H9 (cell line): Measurements from ENCODE around the gene DDA1. TPM values are rescaled to one million over a fixed set of nuclear protein-coding genes. Genes with fewer than 3 reads are reported as not detected.

Experiments used
- DNase-seq: peaks from one replicate; pipeline ENCODE4 v3.0.0-alpha.2; 2017
- H2AFZ ChIP-seq: one replicate; pipeline ENCODE4 v1.6.1; 2013; ENCODE audit warnings: mild to moderate bottlenecking, low read length, control low read depth, moderate library complexity
- H2AK5ac ChIP-seq: 2 replicates; pipeline ENCODE4 v1.6.1; 2013; ENCODE audit warnings: low read length, control low read depth, mixed read lengths; ENCODE audit not compliant: insufficient read length
- H2BK120ac ChIP-seq: one replicate; pipeline ENCODE4 v1.6.1; 2013; ENCODE audit warnings: low read depth, mild to moderate bottlenecking, low read length, control low read depth, inconsistent platforms; ENCODE audit not compliant: poor library complexity, severe bottlenecking
- H2BK12ac ChIP-seq: 2 replicates; pipeline ENCODE4 v1.6.1; 2013; ENCODE audit warnings: low read length, control low read depth, mixed read lengths, low read depth; ENCODE audit not compliant: insufficient read length
- H2BK15ac ChIP-seq: 2 replicates; pipeline ENCODE4 v1.6.1; 2013; ENCODE audit warnings: low read depth, low read length, control low read depth
- H2BK20ac ChIP-seq: one replicate; pipeline ENCODE4 v1.6.1; 2013; ENCODE audit warnings: low read depth, mild to moderate bottlenecking, low read length, control low read depth, inconsistent platforms; ENCODE audit not compliant: poor library complexity, severe bottlenecking
- H2BK5ac ChIP-seq: 2 replicates; pipeline ENCODE4 v1.6.1; 2013; ENCODE audit warnings: low read length, control low read depth, mixed read lengths; ENCODE audit not compliant: insufficient read length
- H3K14ac ChIP-seq: 2 replicates; pipeline ENCODE4 v1.6.1; 2013; ENCODE audit warnings: low read length, control low read depth; ENCODE audit not compliant: insufficient read depth
- H3K18ac ChIP-seq: 2 replicates; pipeline ENCODE4 v1.6.1; 2013; ENCODE audit warnings: low read depth, mild to moderate bottlenecking, mixed read lengths, low read length, control low read depth; ENCODE audit not compliant: insufficient read length
- H3K23ac ChIP-seq: 2 replicates; pipeline ENCODE4 v1.6.1; 2013; ENCODE audit warnings: low read length, control low read depth, mixed read lengths, low read depth; ENCODE audit not compliant: insufficient read length
- H3K23me2 ChIP-seq: 2 replicates; pipeline ENCODE4 v1.6.1; 2013; ENCODE audit warnings: low read depth, mild to moderate bottlenecking, mixed read lengths, low read length, control low read depth; ENCODE audit not compliant: insufficient read length, poor library complexity, severe bottlenecking
- H3K27ac ChIP-seq: 2 replicates; pipeline ENCODE4 v1.5.1; 2013; ENCODE audit warnings: low read length, control low read depth, mixed read lengths, low read depth; ENCODE audit not compliant: insufficient read length
- H3K27me3 ChIP-seq: 2 replicates; pipeline ENCODE4 v1.6.1; 2013; ENCODE audit warnings: low read length, control low read depth, inconsistent platforms; ENCODE audit not compliant: insufficient read depth
- H3K4ac ChIP-seq: 2 replicates; pipeline ENCODE4 v1.6.1; 2013; ENCODE audit warnings: low read depth, mild to moderate bottlenecking, control low read depth, inconsistent platforms, low read length, moderate library complexity
- H3K4me1 ChIP-seq: 2 replicates; pipeline ENCODE4 v1.6.1; 2013; ENCODE audit warnings: low read length, control low read depth, inconsistent platforms; ENCODE audit not compliant: insufficient read depth
- H3K4me2 ChIP-seq: 2 replicates; pipeline ENCODE4 v1.6.1; 2013; ENCODE audit warnings: low read length, control low read depth, mixed read lengths; ENCODE audit not compliant: insufficient read length, insufficient read depth
- H3K56ac ChIP-seq: 2 replicates; pipeline ENCODE4 v1.6.1; 2013; ENCODE audit warnings: low read depth, mild to moderate bottlenecking, mixed read lengths, low read length, control low read depth; ENCODE audit not compliant: insufficient read length
- H3K79me1 ChIP-seq: 2 replicates; pipeline ENCODE4 v1.6.1; 2013; ENCODE audit warnings: low read depth, mild to moderate bottlenecking, moderate library complexity, low read length, control low read depth, inconsistent platforms; ENCODE audit not compliant: insufficient read depth, poor library complexity, severe bottlenecking
- H3K79me2 ChIP-seq: 2 replicates; pipeline ENCODE4 v1.6.1; 2013; ENCODE audit warnings: low read length, control low read depth, inconsistent platforms; ENCODE audit not compliant: insufficient read depth
- H3K9ac ChIP-seq: 2 replicates; pipeline ENCODE4 v1.6.1; 2013; ENCODE audit warnings: low read length, control low read depth, mixed read lengths; ENCODE audit not compliant: insufficient read length; ENCODE audit errors: extremely low read depth
- H3K9me3 ChIP-seq: one replicate; pipeline ENCODE4 v1.6.1; 2013; ENCODE audit warnings: low read depth, low read length, inconsistent platforms; ENCODE audit not compliant: control insufficient read depth
- H3T11ph ChIP-seq: one replicate; pipeline ENCODE4 v1.6.1; 2013; ENCODE audit warnings: mild to moderate bottlenecking, low read length, control low read depth, inconsistent platforms
- H4K20me1 ChIP-seq: one replicate; pipeline ENCODE4 v1.6.1; 2013; ENCODE audit not compliant: control insufficient read depth, insufficient read length, insufficient read depth
- H4K5ac ChIP-seq: 2 replicates; pipeline ENCODE4 v1.6.1; 2013; ENCODE audit warnings: low read depth, mild to moderate bottlenecking, mixed read lengths, low read length, control low read depth; ENCODE audit not compliant: insufficient read length
- H4K8ac ChIP-seq: replicated peaks from 2 replicates; pipeline ENCODE4 v1.6.1; 2013; ENCODE audit warnings: low read length, control low read depth, mixed read lengths, low read depth; ENCODE audit not compliant: insufficient read length
- H4K91ac ChIP-seq: 2 replicates; pipeline ENCODE4 v1.6.1; 2013; ENCODE audit warnings: low read depth, mild to moderate bottlenecking, moderate library complexity, mixed read lengths, low read length, control low read depth; ENCODE audit not compliant: insufficient read length
- H3K27ac Mint-ChIP-seq, 3 experiments: 2 replicates in 2 of 3; 3 replicates in 1 of 3; pipeline ENCODE4 v1.8.0; 2020 to 2021; ENCODE audit warnings: mixed read lengths in 3 of 3, mild to moderate bottlenecking in 1 of 3, moderate library complexity in 1 of 3
- H3K27me3 Mint-ChIP-seq: 2 replicates; pipeline ENCODE4 v1.8.0; 2021; ENCODE audit warnings: low read depth, mild to moderate bottlenecking, moderate library complexity, mixed read lengths
- H3K36me3 Mint-ChIP-seq, 3 experiments: 2 replicates in 2 of 3; 3 replicates in 1 of 3; pipeline ENCODE4 v1.8.0; 2020 to 2021; ENCODE audit warnings: low read depth in 3 of 3, mixed read lengths in 3 of 3; ENCODE audit not compliant: insufficient read depth in 1 of 3
- H3K4me1 Mint-ChIP-seq, 2 experiments: 2 replicates each; pipeline ENCODE4 v1.8.0; 2020; ENCODE audit warnings: mixed read lengths in 2 of 2
- H3K4me3 Mint-ChIP-seq, 2 experiments: 2 replicates in 1 of 2; 3 replicates in 1 of 2; pipeline ENCODE4 v1.8.0; 2020 to 2021; ENCODE audit warnings: mild to moderate bottlenecking in 2 of 2, mixed read lengths in 2 of 2, moderate library complexity in 1 of 2
- H3K9me3 Mint-ChIP-seq, 2 experiments: 2 replicates in 1 of 2; 3 replicates in 1 of 2; pipeline ENCODE4 v1.8.0; 2020; ENCODE audit warnings: mild to moderate bottlenecking in 2 of 2, mixed read lengths in 2 of 2, moderate library complexity in 1 of 2
- CTCF ChIP-seq: fragments of 200-600 bp; sonication (generic); conservative IDR thresholded peaks from 3 replicates; pipeline ENCODE4 v1.8.0; 2021; ENCODE audit warnings: antibody characterized with exemption, mild to moderate bottlenecking
- WGBS: extraction: QIAGEN DNeasy Blood & Tissue Kit; methylation state at CpG from one replicate; pipeline ENCODE4 v1.1.7; 2013; ENCODE audit warnings: missing lambda C conversion rate, low lambda C conversion rate, mixed read lengths; ENCODE audit not compliant: insufficient read length; ENCODE audit errors: extremely low coverage; 5-methylcytosine and 5-hydroxymethylcytosine counted together
- total RNA-seq: library from RNA; stranded (reverse); gene quantifications from 2 replicates; pipeline ENCODE4 v1.2.1, GENCODE V29; 2021

The DDA1 gene
- total RNA-seq, 1 experiment from 2014 or later = 45.7 TPM

DNA sequence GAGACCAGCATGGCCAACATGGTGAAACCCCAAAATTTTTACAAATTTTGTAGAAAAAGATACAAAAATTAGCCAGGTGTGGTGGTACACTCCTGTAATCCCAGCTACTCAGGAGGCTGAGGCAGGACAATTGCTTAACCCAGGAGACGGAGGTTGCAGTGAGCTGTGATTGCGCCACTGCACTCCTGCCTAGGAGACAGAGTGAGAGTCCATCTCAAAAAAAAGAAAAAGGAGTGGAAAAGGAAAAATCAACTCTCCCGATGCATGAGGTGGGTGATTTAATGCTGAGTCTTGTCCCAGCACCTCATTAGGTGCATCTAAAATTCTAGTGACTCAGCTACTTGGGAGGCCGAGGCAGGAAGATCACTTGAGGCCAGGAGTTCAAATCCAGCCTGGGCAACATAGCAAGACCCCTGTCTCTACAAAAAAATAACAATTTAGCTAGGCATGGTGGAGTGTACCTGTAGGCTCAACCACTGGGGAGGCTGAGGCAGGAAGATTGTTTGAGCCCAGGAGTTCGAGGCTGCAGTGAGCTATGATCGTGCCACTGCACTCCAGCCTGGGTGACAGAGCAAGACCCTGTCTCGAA is 47.8 kb downstream of the DDA1 start:
- H3K23ac ChIP-seq = no peak overlapping the region
- H3K23me2 ChIP-seq = no peaks in the 10 kb centered on the region
- H2BK20ac ChIP-seq = no peak overlapping the region
- no peaks in the 10 kb centered on the region; the same call in none of the 2 replicates for H3K27me3 Mint-ChIP-seq
- H2BK5ac ChIP-seq = no peak overlapping the region
- peaks cover 6 to 8% of the 10 kb centered on the region in 2 experiments for H3K4me1 Mint-ChIP-seq
- no peak overlapping the region for H4K5ac ChIP-seq
- H3K4me2 ChIP-seq = no peak overlapping the region
- no peaks in the 10 kb centered on the region for H3K27me3 ChIP-seq
- H3T11ph ChIP-seq = no peak overlapping the region
- H4K20me1 ChIP-seq = no peaks in the 10 kb centered on the region
- no peaks in the 10 kb centered on the region for H3K79me1 ChIP-seq
- no peak overlapping the region for H3K14ac ChIP-seq
- H2BK15ac ChIP-seq = no peak overlapping the region
- H3K9ac ChIP-seq = no peak overlapping the region
- no peaks in the 10 kb centered on the region for H3K36me3 Mint-ChIP-seq
- no CpG with 5 or more reads among the region's 7 CpGs for WGBS
- H2BK120ac ChIP-seq = no peak overlapping the region
- no peak overlapping the region for H2BK12ac ChIP-seq
- H3K18ac ChIP-seq = no peak overlapping the region
- no peaks in the 10 kb centered on the region; a peak in 1 of 5 replicates for H3K9me3 Mint-ChIP-seq
- H3K4ac ChIP-seq = no peak overlapping the region
- H3K4me1 ChIP-seq = no peaks in the 10 kb centered on the region
- H4K8ac ChIP-seq = no peak overlapping the region
- no peak overlapping the region for H2AK5ac ChIP-seq
- H3K56ac ChIP-seq = no peak overlapping the region
- H3K27ac Mint-ChIP-seq = no peak overlapping the region
- H3K4me3 Mint-ChIP-seq = no peak overlapping the region
- TF ChIP-seq CTCF = no peak
- no peaks in the 10 kb centered on the region for H3K9me3 ChIP-seq
- H3K79me2 ChIP-seq = no peaks in the 10 kb centered on the region
- H2AFZ ChIP-seq = no peak overlapping the region
- no peak overlapping the region for H3K27ac ChIP-seq
- no peak for DNase-seq
- H4K91ac ChIP-seq = no peak overlapping the region
